ENCODE measurements around the gene TRAF3IP1.
"Not testable (repeated sequence)": the region's sequence is repeated elsewhere in the genome, so short reads cannot be mapped to it uniquely, and the experiment has no call there.

Gene TRAF3IP1

DNA sequence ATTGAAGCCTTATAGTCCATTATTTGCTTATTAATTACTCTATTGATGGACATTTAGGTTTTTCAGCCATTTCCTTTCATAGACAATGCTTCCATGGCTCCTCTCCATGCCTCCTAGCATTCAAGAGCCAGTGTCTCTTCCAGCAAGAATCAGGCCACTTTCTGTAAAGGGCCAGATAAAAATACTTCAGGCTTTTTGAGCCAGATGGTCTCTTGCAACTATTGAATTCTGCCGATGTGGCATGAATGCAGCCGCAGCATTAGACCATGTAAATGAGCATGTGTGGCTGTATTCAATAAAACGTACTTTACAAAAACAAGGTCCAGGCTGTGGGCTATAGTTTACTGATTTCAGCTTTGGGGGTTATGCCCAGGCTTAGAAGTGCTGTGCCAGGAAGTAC is 38.5 kb downstream of the TRAF3IP1 start:
- H3K4me3 ChIP-seq (ENCODE audit: low read depth, low read length) = no peak overlapping the region
- DNase-seq (ENCODE audit: low read depth) = no peak
- TF ChIP-seq, protein P1, sequence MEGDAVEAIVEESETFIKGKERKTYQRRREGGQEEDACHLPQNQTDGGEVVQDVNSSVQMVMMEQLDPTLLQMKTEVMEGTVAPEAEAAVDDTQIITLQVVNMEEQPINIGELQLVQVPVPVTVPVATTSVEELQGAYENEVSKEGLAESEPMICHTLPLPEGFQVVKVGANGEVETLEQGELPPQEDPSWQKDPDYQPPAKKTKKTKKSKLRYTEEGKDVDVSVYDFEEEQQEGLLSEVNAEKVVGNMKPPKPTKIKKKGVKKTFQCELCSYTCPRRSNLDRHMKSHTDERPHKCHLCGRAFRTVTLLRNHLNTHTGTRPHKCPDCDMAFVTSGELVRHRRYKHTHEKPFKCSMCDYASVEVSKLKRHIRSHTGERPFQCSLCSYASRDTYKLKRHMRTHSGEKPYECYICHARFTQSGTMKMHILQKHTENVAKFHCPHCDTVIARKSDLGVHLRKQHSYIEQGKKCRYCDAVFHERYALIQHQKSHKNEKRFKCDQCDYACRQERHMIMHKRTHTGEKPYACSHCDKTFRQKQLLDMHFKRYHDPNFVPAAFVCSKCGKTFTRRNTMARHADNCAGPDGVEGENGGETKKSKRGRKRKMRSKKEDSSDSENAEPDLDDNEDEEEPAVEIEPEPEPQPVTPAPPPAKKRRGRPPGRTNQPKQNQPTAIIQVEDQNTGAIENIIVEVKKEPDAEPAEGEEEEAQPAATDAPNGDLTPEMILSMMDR (IDR thresholded peaks at IDR 0.05; ENCODE audit: low read depth, low read length, missing control alignments) = no peak

DNA sequence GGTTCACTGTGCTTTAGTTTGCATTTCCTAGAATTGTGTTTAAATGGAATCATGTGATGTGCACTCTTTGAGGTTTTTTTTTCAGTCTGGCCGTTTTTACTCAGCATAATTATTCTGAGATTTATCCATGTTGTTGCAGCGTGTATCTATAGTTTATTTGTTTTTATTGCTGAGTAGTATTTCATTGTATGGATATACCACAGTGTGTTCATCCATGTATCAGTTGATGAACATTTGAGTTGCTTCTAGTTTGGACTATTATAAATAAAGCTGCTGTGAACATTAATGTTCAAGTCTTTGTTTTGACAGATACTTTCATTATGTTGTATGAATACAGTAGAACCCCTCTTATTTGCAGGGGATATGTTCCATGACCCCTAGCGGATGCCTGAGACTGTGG is 39.1 kb downstream of the TRAF3IP1 start:
- TF ChIP-seq, protein P1 (IDR thresholded peaks at IDR 0.05; ENCODE audit: low read depth, low read length, missing control alignments) = no peak
- H3K4me3 ChIP-seq (ENCODE audit: low read depth, low read length) = no peak overlapping the region
- DNase-seq (ENCODE audit: low read depth) = no peak

DNA sequence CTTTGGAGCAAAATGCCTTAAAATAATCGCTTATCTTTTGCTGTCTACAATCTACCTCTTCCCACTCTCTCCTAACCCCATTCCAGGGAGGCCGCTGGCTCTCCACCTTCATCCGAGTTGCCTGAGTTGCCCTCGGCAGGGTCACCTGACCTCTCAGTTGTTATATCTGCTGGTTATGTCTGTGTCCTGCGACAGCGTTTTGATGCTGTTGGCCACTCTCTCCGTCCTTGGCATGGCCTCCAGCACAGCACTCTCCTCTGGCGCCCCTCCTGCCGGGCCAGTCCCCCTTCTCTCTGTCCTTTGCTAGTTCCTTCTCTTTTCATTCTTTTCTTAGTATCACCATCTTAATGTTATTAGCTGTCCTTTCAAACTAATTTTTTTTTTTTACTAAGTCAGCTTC is 41.6 kb downstream of the TRAF3IP1 start:
- no peak for DNase-seq (ENCODE audit: low read depth)
- no peak overlapping the region for H3K4me3 ChIP-seq (ENCODE audit: low read depth, low read length)
- TF ChIP-seq, protein P1 (IDR thresholded peaks at IDR 0.05; ENCODE audit: low read depth, low read length, missing control alignments) = no peak

DNA sequence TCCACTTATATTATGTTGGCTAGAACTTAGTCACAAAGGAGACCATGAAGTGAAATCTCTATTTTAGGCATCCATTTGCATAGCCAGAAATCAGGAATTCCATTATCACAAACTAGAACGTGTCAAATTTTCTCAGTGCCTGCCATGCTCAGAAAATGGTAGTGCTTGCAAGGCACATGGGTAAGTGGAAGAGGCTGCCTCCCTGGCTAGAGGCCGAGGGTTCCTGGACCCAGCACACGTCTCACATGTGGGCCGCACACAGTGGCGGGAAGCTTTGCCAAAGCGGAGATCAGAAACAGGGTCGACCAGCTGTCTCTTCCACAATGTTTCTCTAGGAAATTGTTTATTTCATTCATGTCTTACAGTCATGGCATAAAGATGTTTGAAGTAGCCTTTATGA is 42.3 kb downstream of the TRAF3IP1 start:
- no peak overlapping the region for H3K4me3 ChIP-seq (ENCODE audit: low read depth, low read length)
- DNase-seq (ENCODE audit: low read depth) = no peak
- TF ChIP-seq, protein P1 (IDR thresholded peaks at IDR 0.05; ENCODE audit: low read depth, low read length, missing control alignments) = no peak

DNA sequence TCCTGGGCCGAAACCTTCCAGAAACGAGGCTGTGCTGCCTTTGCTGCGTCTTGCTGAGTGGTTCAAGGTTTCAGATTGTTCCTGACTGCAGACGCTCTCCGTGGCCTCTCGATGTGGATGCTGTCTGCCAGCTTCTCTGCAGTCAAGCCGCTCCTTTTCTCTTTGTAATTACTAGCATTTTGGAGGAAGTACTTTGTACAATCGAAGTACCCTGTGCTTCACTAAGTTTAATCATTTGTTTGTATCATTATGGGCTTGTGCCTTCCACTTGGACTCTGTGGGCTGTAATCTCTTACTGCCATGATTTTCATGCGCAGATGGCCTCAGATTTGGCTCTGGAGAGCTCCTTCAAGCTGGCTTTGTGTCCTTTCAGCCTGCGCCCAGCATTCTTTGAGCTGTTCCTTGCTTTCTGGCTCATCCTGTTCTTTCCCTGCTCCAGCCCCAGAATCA is 49.3 kb downstream of the TRAF3IP1 start:
- no peak for DNase-seq (ENCODE audit: low read depth)
- no peak overlapping the region for H3K4me3 ChIP-seq (ENCODE audit: low read depth, low read length)
- TF ChIP-seq, protein P1 (IDR thresholded peaks at IDR 0.05; ENCODE audit: low read depth, low read length, missing control alignments) = no peak

DNA sequence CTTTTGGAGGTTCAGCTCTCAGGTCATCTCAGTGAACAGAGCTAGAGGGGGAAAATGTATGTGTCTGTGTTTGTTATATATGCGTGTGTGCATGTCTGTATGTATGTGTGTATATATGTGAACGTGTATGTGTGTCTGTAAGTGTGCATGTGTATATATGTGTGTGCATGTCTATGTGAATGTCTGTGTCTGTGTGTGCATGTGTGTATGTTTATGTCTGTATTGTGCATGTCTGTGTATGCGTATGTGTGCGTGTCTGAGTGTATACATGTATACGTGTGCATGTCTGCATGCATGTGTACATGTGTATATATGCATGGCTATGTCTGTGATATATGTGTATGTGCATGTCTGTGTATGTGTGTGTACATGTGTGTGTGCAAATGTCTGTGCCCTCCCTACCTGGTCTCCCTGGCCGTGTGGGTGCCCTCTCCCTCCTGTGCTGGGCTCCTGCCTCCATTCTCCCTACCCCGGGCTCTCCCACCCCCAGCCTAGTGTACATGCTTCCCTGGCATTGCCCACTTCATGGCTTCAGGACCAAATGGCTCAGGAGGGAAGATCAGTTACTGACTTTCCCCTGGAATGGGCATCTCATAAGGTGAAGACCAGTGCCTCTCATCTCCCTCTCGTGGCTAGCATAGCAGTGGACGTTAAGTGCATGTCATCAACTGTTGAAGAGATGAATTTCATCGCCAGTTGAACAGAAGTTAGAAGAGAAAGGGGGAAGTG is 49.9 kb downstream of the TRAF3IP1 start:
- no peak overlapping the region for H3K4me3 ChIP-seq (ENCODE audit: low read depth, low read length)
- TF ChIP-seq, protein P1 (IDR thresholded peaks at IDR 0.05; ENCODE audit: low read depth, low read length, missing control alignments) = no peak
- no peak for DNase-seq (ENCODE audit: low read depth)

DNA sequence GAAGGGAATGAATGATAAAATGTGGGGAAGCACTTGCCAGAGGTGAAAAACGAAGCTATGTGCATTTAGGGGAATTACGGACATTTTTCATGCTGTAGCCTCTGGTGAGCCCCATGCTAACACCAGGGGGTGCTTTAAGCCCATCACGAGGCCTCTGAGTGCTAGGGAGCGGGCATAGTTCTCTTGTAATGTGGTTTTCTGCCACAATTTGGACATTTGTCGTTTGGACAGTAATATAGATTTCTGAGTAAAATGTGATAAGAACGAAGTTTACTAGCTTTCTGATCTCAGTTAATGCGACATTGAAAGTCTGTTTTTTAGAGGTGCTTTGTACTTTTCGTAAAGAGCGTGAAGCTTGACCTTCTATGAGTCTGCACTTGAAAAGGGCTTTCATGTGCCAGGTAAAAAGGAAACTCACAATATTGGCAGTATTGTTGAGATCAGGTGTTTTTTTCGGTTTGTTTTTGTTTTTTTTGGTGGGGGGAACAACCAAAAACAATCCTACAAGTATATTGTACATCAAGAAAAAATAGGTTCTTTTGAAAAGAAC is 50.6 kb downstream of the TRAF3IP1 start:
- TF ChIP-seq, protein P1 (IDR thresholded peaks at IDR 0.05; ENCODE audit: low read depth, low read length, missing control alignments) = peak; percentile 62
- DNase-seq (ENCODE audit: low read depth) = no peak
- H3K4me3 ChIP-seq (ENCODE audit: low read depth, low read length) = no peak overlapping the region

DNA sequence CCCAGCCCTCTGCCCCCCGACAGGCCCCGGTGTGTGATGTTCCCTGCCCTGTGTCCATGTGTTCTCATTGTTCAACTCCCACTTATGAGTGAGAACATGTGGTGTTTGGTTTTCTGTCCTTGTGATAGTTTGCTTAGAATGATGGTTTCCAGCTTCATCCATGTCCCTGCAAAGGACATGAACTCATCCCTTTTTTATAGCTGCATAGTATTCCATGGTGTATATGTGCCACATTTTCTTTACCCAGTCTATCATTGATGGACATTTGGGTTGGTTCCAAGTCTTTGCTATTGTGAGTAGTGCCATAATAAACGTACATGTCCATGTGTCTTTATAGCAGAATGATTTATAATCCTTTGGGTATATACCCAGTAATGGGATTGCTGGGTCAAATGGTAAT is 52.0 kb downstream of the TRAF3IP1 start:
- not testable (repeated sequence) for H3K4me3 ChIP-seq (ENCODE audit: low read depth, low read length); DNase-seq (ENCODE audit: low read depth)
